HEK293 (cell line): ENCODE measurements around the gene TBX6.

Source experiments
- CTCF ChIP-seq: fragments of 450-650 bp; formaldehyde crosslinking; IDR thresholded peaks from 2 replicates; pipeline ENCODE4 v1.5.1; 2016; ENCODE audit warnings: missing biosample characterization, missing genetic modification characterization
- EGR2 ChIP-seq: fragments of 450-650 bp; formaldehyde crosslinking; IDR thresholded peaks from 2 replicates; pipeline ENCODE4 v1.5.1; 2016; ENCODE audit warnings: low read depth, missing biosample characterization, missing genetic modification characterization
- GLI2 ChIP-seq: fragments of 450-650 bp; formaldehyde crosslinking; IDR thresholded peaks from 2 replicates; pipeline ENCODE4; 2017; ENCODE audit warnings: missing biosample characterization, missing genetic modification characterization, low read depth, borderline replicate concordance
- GLI4 ChIP-seq: fragments of 450-650 bp; formaldehyde crosslinking; IDR thresholded peaks from 2 replicates; pipeline ENCODE4 v1.5.1; 2016; ENCODE audit warnings: missing biosample characterization, missing genetic modification characterization
- KLF16 ChIP-seq: fragments of 450-650 bp; formaldehyde crosslinking; IDR thresholded peaks from 2 replicates; pipeline ENCODE4 v1.5.1; 2017; ENCODE audit warnings: missing biosample characterization, missing genetic modification characterization
- SCRT2 ChIP-seq: fragments of 450-650 bp; formaldehyde crosslinking; IDR thresholded peaks from 2 replicates; pipeline ENCODE4 v1.5.1; 2016; ENCODE audit warnings: missing biosample characterization, missing genetic modification characterization
- SP7 ChIP-seq: fragments of 450-650 bp; formaldehyde crosslinking; IDR thresholded peaks from 2 replicates; pipeline ENCODE4 v1.5.1; 2016; ENCODE audit warnings: missing biosample characterization, missing genetic modification characterization
- WT1 ChIP-seq: fragments of 450-650 bp; formaldehyde crosslinking; IDR thresholded peaks from 2 replicates; pipeline ENCODE4 v1.5.1; 2016; ENCODE audit warnings: missing biosample characterization, missing genetic modification characterization
- ZBTB26 ChIP-seq: fragments of 450-650 bp; formaldehyde crosslinking; optimal IDR thresholded peaks from 2 replicates; pipeline ENCODE3; 2016; ENCODE audit warnings: missing biosample characterization, mild to moderate bottlenecking, missing genetic modification characterization
- ZBTB8A ChIP-seq: fragments of 450-650 bp; formaldehyde crosslinking; IDR thresholded peaks from 2 replicates; pipeline ENCODE4 v1.5.1; 2016; ENCODE audit warnings: missing biosample characterization, missing genetic modification characterization
- ZFP3 ChIP-seq: fragments of 450-650 bp; formaldehyde crosslinking; IDR thresholded peaks from 2 replicates; pipeline ENCODE4 v1.5.1; 2016; ENCODE audit warnings: low read depth, missing biosample characterization, missing genetic modification characterization
- ZFP37 ChIP-seq: fragments of 450-650 bp; formaldehyde crosslinking; IDR thresholded peaks from 2 replicates; pipeline ENCODE4 v1.5.1; 2016; ENCODE audit warnings: missing biosample characterization, missing genetic modification characterization
- ZIC2 ChIP-seq: fragments of 450-650 bp; formaldehyde crosslinking; IDR thresholded peaks from 2 replicates; pipeline ENCODE4 v1.5.1; 2016; ENCODE audit warnings: missing biosample characterization, missing genetic modification characterization
- ZNF10 ChIP-seq: fragments of 450-650 bp; formaldehyde crosslinking; IDR thresholded peaks from 2 replicates; pipeline ENCODE4 v1.5.1; 2017; ENCODE audit warnings: missing biosample characterization, missing genetic modification characterization
- ZNF121 ChIP-seq: fragments of 450-650 bp; formaldehyde crosslinking; IDR thresholded peaks from 2 replicates; pipeline ENCODE4 v1.5.1; 2016; ENCODE audit warnings: missing biosample characterization, missing genetic modification characterization
- ZNF155 ChIP-seq: fragments of 450-650 bp; formaldehyde crosslinking; IDR thresholded peaks from 2 replicates; pipeline ENCODE4 v1.5.1; 2016; ENCODE audit warnings: missing biosample characterization, missing genetic modification characterization
- ZNF221 ChIP-seq: fragments of 450-650 bp; formaldehyde crosslinking; IDR thresholded peaks from 2 replicates; pipeline ENCODE4 v1.5.1; 2017; ENCODE audit warnings: missing biosample characterization, missing genetic modification characterization, borderline replicate concordance
- ZNF362 ChIP-seq: fragments of 450-650 bp; formaldehyde crosslinking; IDR thresholded peaks from 2 replicates; pipeline ENCODE4 v1.5.1; 2016; ENCODE audit warnings: missing biosample characterization, missing genetic modification characterization
- ZNF416 ChIP-seq: fragments of 450-650 bp; formaldehyde crosslinking; IDR thresholded peaks from 2 replicates; pipeline ENCODE4 v1.5.1; 2016; ENCODE audit warnings: missing biosample characterization, missing genetic modification characterization
- ZNF623 ChIP-seq: fragments of 450-650 bp; formaldehyde crosslinking; IDR thresholded peaks from 2 replicates; pipeline ENCODE4 v1.5.1; 2016; ENCODE audit warnings: missing biosample characterization, missing genetic modification characterization
- TF ChIP-seq, protein P1 (sequence below): fragments of 450-650 bp; formaldehyde crosslinking; IDR thresholded peaks from 2 replicates; pipeline ENCODE4; 2016; ENCODE audit warnings: missing biosample characterization, missing genetic modification characterization
- TF ChIP-seq, protein P2 (sequence below): fragments of 450-650 bp; formaldehyde crosslinking; IDR thresholded peaks from 2 replicates; pipeline ENCODE4 v1.5.1; 2016; ENCODE audit warnings: missing biosample characterization, missing genetic modification characterization, low read depth
- TF ChIP-seq, protein P3 (sequence below): fragments of 450-650 bp; formaldehyde crosslinking; IDR thresholded peaks from 2 replicates; pipeline ENCODE4 v1.5.1; 2016; ENCODE audit warnings: missing biosample characterization, missing genetic modification characterization
- TF ChIP-seq, protein P4 (sequence below): fragments of 450-650 bp; formaldehyde crosslinking; IDR thresholded peaks from 2 replicates; pipeline ENCODE4 v1.5.1; 2016; ENCODE audit warnings: missing biosample characterization, missing genetic modification characterization
- TF ChIP-seq, protein P5 (sequence below): fragments of 450-650 bp; formaldehyde crosslinking; IDR thresholded peaks from 2 replicates; pipeline ENCODE4 v1.5.1; 2016; ENCODE audit warnings: missing biosample characterization, missing genetic modification characterization

TBX6 gene

DNA sequence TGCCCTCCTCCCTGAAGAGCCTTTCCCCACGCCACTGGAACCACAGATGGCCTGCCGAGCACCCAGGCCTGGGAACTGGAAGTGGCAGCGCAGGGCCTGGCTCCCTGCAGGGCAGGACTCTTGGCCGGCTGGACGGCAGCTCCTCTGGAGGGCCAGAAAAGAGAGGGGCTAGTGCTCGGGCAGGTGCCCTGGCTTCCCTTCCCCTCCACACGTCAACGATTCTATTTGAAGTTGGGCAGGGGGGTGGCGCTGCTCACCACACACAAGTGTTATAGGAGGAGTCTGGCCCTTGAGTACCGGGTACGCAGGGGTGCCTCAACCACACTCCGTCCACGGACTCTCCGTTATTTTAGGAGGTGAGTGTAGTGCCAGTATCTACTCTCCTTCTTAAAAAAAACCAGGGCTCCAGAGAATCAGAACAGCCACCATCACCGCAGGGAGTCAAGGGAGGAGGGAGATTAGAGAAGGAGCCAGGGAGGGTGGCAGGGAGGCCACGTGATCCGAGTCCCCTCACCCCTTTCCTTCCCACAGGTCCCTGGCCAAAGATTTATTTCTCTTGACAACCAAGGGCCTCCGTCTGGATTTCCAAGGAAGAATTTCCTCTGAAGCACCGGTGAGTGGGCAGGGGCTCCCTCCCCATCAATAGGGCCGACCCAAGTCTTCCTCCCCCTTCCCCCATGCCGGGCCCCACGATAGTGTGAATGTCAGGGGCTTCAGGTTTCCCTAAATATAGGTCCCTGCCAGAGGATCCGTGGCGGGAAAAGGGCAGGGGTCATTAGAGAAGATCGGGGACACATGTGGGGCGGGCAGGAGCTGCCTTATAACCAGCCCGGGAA is 27.6 kb downstream of the TBX6 start (continued):
- TF ChIP-seq ZNF221 (tag by site-specific recombination) (no peak), ZFP37 (tag by site-specific recombination) (no peak), SP7 (0 out of 2 replicates have a peak, but pooled peaks have one; percentile 23), GLI2 (no peak), ZBTB26 (tag by site-specific recombination) (no peak), ZIC2 (tag by site-specific recombination) (peak; percentile 86), ZNF121 (tag by site-specific recombination) (no peak), SCRT2 (tag by site-specific recombination) (peak; percentile 84), EGR2 (peak; percentile 65), ZNF155 (no peak), ZNF362 (tag by site-specific recombination) (no peak), KLF16 (tag by site-specific recombination) (no peak), ZNF623 (tag by site-specific recombination) (no peak), CTCF (peak; percentile 88), ZFP3 (tag by site-specific recombination) (no peak), GLI4 (no peak), WT1 (tag by site-specific recombination) (peak; percentile 80), ZNF10 (tag by site-specific recombination) (peak; percentile 10; the same call in 1 of the 2 replicates), ZBTB8A (tag by site-specific recombination) (peak; percentile 63; the same call in 1 of the 2 replicates), ZNF416 (tag by site-specific recombination) (no peak)
- TF ChIP-seq, protein P1, sequence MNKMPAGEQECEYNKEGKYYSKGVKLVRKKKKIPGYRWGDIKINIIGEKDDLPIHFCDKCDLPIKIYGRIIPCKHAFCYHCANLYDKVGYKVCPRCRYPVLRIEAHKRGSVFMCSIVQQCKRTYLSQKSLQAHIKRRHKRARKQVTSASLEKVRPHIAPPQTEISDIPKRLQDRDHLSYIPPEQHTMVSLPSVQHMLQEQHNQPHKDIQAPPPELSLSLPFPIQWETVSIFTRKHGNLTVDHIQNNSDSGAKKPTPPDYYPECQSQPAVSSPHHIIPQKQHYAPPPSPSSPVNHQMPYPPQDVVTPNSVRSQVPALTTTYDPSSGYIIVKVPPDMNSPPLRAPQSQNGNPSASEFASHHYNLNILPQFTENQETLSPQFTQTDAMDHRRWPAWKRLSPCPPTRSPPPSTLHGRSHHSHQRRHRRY = 0 out of 2 replicates have a peak, but pooled peaks have one; percentile 56
- TF ChIP-seq, protein P2, sequence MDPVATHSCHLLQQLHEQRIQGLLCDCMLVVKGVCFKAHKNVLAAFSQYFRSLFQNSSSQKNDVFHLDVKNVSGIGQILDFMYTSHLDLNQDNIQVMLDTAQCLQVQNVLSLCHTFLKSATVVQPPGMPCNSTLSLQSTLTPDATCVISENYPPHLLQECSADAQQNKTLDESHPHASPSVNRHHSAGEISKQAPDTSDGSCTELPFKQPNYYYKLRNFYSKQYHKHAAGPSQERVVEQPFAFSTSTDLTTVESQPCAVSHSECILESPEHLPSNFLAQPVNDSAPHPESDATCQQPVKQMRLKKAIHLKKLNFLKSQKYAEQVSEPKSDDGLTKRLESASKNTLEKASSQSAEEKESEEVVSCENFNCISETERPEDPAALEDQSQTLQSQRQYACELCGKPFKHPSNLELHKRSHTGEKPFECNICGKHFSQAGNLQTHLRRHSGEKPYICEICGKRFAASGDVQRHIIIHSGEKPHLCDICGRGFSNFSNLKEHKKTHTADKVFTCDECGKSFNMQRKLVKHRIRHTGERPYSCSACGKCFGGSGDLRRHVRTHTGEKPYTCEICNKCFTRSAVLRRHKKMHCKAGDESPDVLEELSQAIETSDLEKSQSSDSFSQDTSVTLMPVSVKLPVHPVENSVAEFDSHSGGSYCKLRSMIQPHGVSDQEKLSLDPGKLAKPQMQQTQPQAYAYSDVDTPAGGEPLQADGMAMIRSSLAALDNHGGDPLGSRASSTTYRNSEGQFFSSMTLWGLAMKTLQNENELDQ (tag by site-specific recombination) = no peak
- TF ChIP-seq, protein P3, sequence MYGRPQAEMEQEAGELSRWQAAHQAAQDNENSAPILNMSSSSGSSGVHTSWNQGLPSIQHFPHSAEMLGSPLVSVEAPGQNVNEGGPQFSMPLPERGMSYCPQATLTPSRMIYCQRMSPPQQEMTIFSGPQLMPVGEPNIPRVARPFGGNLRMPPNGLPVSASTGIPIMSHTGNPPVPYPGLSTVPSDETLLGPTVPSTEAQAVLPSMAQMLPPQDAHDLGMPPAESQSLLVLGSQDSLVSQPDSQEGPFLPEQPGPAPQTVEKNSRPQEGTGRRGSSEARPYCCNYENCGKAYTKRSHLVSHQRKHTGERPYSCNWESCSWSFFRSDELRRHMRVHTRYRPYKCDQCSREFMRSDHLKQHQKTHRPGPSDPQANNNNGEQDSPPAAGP (tag by site-specific recombination) = peak; percentile 36; the same call in 1 of the 2 replicates
- TF ChIP-seq, protein P4, sequence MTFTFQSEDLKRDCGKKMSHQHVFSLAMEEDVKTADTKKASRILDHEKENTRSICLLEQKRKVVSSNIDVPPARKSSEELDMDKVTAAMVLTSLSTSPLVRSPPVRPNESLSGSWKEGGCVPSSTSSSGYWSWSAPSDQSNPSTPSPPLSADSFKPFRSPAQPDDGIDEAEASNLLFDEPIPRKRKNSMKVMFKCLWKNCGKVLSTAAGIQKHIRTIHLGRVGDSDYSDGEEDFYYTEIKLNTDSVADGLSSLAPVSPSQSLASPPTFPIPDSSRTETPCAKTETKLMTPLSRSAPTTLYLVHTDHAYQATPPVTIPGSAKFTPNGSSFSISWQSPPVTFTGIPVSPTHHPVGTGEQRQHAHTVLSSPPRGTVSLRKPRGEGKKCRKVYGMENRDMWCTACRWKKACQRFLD (tag by site-specific recombination) = no peak
- TF ChIP-seq, protein P5, sequence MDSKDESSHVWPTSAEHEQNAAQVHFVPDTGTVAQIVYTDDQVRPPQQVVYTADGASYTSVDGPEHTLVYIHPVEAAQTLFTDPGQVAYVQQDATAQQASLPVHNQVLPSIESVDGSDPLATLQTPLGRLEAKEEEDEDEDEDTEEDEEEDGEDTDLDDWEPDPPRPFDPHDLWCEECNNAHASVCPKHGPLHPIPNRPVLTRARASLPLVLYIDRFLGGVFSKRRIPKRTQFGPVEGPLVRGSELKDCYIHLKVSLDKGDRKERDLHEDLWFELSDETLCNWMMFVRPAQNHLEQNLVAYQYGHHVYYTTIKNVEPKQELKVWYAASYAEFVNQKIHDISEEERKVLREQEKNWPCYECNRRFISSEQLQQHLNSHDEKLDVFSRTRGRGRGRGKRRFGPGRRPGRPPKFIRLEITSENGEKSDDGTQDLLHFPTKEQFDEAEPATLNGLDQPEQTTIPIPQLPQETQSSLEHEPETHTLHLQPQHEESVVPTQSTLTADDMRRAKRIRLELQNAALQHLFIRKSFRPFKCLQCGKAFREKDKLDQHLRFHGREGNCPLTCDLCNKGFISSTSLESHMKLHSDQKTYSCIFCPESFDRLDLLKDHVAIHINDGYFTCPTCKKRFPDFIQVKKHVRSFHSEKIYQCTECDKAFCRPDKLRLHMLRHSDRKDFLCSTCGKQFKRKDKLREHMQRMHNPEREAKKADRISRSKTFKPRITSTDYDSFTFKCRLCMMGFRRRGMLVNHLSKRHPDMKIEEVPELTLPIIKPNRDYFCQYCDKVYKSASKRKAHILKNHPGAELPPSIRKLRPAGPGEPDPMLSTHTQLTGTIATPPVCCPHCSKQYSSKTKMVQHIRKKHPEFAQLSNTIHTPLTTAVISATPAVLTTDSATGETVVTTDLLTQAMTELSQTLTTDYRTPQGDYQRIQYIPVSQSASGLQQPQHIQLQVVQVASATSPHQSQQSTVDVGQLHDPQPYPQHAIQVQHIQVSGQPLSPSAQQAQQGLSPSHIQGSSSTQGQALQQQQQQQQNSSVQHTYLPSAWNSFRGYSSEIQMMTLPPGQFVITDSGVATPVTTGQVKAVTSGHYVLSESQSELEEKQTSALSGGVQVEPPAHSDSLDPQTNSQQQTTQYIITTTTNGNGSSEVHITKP = peak; percentile 98
